Stimulated activated effector memory CD8-positive, alpha-beta T cell treated with anti-CD3 and anti-CD28 coated beads, Interleukin-12 subunit alpha, Interleukin-12 subunit beta, amount 100 ng/mL, for 72 hours (primary cell): ENCODE results near the gene RFTN2.
"Not testable (repeated sequence)": the region's sequence is repeated elsewhere in the genome, so short reads cannot be mapped to it uniquely, and the experiment has no call there.

Source experiments
- ATAC-seq: fragments of 150-1000 bp; cut with Tn5 transposase; 2 replicates; pipeline ENCODE4 v1.10.0; 2021
- DNase-seq, 2 donors: peaks; one replicate each; pipeline ENCODE4 v3.0.0; 2021 to 2022; ENCODE audit warnings: low spot score in 2 of 2
- H3K27ac Mint-ChIP-seq: one replicate; pipeline ENCODE4 v1.8.0; 2022; ENCODE audit warnings: mild to moderate bottlenecking, mixed read lengths
- H3K36me3 Mint-ChIP-seq: one replicate; pipeline ENCODE4 v1.8.0; 2022; ENCODE audit warnings: mild to moderate bottlenecking, mixed read lengths
- H3K4me1 Mint-ChIP-seq: one replicate; pipeline ENCODE4 v1.8.0; 2022; ENCODE audit warnings: mixed read lengths
- H3K4me3 Mint-ChIP-seq: one replicate; pipeline ENCODE4 v1.8.0; 2022; ENCODE audit warnings: mild to moderate bottlenecking, mixed read lengths
- H3K9me3 Mint-ChIP-seq: one replicate; pipeline ENCODE4 v1.8.0; 2022; ENCODE audit warnings: mixed read lengths

Gene RFTN2

DNA sequence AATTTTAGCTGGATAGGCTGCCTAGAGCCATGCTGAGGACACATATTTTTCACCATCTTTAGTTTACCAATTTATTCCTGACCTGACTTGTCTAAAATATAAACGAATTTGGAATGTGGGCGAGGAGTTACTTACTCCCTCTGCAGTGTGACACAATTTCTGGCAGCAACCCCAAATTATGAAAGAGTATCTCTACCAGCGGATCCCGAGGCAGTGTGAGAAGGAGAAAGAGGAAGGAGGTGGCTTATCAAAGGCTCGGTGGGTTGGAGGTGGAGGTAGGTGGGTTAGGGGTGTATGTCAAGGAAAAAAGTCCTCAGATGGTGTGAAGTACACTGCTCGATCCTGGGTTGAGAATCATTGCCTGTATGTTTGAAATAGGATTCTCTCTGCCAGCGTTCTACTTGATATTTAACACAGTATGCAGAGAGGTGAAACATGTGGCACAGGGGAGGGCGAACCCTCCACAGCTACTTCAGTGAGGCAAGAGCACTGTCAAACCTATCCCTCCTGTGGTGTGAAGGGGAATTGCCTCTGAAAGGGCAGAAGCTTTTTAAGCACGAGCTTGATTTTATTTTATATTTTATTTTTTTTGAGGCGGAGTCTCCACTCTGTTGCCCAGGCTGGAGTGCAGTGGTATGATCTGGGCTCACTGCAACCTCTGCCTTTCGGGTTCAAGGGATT, 76.0 kb downstream of the RFTN2 start:
- Mint-ChIP-seq H3K4me3 (no peak overlapping the region), H3K36me3 (no peaks in the 10 kb centered on the region), H3K27ac (no peak overlapping the region), H3K9me3 (no peaks in the 10 kb centered on the region), H3K4me1 (peaks cover 6% of the 10 kb centered on the region)
- ATAC-seq (peak; percentile 74), DNase-seq (no peak)

DNA sequence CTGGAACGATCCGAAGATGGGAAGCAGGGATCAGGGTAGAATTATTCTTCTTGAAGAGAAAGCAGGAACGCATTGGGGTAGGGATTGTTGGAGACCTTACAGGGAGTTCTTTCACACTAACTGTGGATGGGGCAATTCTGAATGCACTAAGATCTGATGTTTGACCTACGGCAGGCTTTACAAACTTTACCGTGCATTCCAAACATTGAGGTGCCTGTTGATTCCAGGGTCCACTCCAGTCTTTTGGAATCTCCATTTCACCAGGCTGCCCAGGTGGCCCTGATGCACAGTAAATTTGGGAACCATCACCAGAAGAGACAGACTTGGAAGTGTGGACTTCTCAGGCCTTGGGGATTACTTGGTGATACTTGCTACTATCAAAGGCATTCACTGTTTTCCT, 76.9 kb downstream of the RFTN2 start:
- Mint-ChIP-seq H3K27ac (no peak overlapping the region), H3K4me1 (peaks cover 6% of the 10 kb centered on the region), H3K36me3 (no peaks in the 10 kb centered on the region), H3K9me3 (no peaks in the 10 kb centered on the region), H3K4me3 (no peak overlapping the region)
- ATAC-seq (no peak), DNase-seq (no peak)

DNA sequence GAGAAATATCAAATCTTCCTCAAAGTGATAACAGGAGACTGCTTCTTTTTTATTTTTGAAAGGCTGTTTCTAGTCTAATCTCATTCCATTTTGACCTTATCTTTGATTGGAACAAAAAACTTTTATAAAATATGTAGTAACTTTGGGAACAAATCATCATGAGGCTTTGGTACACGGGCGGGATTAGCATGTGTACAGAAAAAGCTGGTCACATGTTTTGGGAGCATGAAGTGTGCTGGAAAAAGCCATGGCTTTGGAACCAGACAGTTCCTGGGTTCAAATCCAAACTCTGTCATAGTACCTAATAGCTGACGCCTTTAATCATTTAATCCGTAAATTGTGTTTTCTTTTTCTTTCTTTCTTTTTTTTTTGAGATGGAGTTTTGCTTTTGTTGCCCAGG, 78.2 kb downstream of the RFTN2 start:
- Mint-ChIP-seq H3K9me3 (no peaks in the 10 kb centered on the region), H3K4me3 (no peak overlapping the region), H3K27ac (no peak overlapping the region), H3K36me3 (no peaks in the 10 kb centered on the region), H3K4me1 (peaks cover 6% of the 10 kb centered on the region)
- ATAC-seq (no peak), DNase-seq (no peak)

DNA sequence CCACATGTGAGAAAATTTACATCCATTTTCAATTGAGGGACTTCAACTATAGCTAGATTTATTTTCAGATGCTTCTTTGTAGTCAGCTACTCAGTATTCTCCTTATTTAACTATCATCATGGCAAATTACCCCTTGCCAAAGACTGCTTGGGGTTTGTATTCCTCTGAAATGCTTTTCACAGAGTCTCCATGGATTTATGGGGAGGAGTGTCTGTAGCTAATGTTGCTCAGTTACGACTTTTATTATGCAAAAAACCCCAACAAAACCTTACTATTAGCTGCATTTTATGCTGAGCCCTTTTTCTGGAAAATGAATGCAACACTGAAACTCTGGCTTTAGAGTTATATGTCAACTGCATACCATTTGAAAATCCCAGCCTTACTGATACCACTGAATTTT, 78.6 kb downstream of the RFTN2 start:
- peaks cover 6% of the 10 kb centered on the region for H3K4me1 Mint-ChIP-seq
- DNase-seq (no peak), ATAC-seq (no peak)
- no peaks in the 10 kb centered on the region for H3K9me3 Mint-ChIP-seq
- H3K36me3 Mint-ChIP-seq: no peaks in the 10 kb centered on the region
- H3K4me3 Mint-ChIP-seq: no peak overlapping the region
- H3K27ac Mint-ChIP-seq: no peak overlapping the region

DNA sequence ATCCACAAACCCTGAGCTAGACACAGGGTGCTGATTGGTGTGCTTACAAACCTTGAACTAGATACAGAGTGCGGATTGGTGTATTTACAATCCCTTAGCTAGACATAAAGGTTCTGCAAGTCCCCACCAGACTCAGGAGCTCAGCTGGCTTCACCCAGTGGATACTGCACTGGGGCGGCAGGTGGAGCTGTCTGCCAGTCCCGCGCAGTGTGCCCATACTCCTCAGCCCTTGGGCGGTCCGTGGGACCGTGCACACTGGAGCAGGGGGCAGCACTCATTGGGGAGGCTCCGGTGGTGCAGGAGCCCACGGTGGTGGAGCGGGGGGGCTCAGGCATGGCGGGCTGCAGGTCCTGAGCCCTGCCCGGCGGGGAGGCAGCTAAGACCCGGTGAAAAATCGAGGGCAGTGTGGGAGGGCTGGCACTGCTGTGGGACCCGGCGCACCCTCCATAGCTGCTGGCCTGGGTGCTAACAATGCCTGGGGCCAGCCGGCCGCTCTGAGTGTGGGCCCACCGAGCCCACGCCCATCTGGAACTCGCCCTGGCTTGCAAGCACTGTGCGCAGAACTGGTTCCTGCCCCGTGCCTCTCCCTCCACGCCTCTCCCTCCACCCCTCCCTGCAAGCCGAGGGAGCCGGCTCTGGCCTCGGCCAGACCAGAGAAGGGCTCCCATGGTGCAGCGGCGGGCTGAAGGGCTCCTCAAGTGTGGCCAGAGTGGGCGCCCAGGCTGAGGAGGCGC, 83.9 kb downstream of the RFTN2 start:
- Mint-ChIP-seq H3K27ac (no peak overlapping the region), H3K4me1 (no peaks in the 10 kb centered on the region), H3K36me3 (no peaks in the 10 kb centered on the region), H3K4me3 (no peak overlapping the region), H3K9me3 (no peaks in the 10 kb centered on the region)
- DNase-seq (no peak), ATAC-seq (no peak)

DNA sequence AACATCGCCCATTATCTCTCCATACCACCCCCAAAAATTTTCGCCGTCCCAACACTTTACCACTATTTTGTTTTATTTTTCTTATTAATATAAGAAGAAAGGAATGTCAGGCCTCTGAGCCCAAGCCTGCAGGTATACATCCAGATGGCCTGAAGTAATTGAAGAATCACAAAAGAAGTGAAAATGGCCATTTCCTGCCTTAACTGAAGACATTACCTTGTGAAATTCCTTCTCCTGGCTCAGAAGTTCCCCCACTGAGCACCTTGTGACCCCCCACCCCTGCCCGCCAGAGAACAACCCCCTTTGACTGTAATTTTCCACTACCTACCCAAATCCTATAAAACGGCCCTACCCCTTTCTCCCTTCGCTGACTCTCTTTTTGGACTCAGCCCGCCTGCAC, 88.1 kb downstream of the RFTN2 start:
- not testable (repeated sequence) for DNase-seq, H3K27ac Mint-ChIP-seq, H3K4me3 Mint-ChIP-seq, H3K4me1 Mint-ChIP-seq, H3K36me3 Mint-ChIP-seq, ATAC-seq, H3K9me3 Mint-ChIP-seq

DNA sequence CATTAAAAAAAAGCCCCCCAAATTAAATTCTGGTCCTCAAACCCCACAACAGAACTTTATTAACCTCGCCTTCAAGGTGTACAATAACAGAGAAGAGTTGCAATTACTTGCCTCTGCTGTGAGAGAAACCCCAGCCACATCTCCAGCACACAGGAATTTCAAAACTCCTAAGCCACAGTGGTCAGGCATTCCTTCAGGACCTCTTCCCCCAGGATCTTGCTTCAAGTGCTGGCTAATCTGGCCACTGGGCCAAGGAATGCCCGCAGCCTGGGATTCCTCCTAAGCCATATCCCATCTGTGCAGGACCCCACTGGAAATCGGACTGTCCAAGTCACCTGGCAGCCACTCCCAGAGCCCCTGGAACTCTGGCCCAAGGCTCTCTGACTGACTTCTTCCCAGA, 95.2 kb downstream of the RFTN2 start:
- H3K36me3 Mint-ChIP-seq, H3K4me1 Mint-ChIP-seq, H3K9me3 Mint-ChIP-seq, H3K4me3 Mint-ChIP-seq, DNase-seq, H3K27ac Mint-ChIP-seq, ATAC-seq: not testable (repeated sequence)

DNA sequence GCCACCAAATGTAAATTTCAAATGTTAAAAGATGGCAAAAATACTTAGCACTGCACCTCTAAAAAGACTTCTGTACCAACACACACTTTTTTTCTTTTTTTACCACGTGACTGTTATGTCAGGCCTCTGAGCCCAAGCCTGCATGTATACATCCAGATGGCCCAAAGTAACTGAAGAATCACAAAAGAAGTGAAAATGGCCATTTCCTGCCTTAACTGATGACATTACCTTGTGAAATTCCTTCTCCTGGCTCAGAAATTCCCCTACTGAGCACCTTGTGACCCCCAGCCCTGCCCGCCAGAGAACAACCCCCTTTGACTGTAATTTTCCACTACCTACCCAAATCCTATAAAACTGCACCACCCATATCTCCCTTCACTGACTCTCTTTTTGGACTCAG, 97.1 kb downstream of the RFTN2 start:
- not testable (repeated sequence) for ATAC-seq

DNA sequence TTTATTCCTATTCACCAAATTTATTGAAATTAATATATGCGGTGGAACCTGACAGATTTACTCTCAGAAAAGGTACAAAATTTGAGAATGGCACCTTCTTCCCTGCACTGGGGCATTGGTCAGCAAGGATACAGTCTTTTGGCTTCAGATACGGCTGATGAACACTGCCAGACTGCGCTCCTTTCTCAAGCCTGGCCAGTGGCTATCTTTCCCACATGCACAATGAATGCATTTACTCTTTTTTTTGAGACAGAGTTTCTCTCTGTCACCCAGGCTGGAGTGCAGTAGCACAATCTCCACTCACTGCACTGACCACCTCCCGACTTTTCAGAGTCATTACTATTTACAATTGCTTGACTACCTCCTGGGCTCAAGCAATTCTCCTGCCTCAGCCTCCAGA, 97.9 kb downstream of the RFTN2 start:
- no peak overlapping the region for H3K4me3 Mint-ChIP-seq
- peaks cover 5% of the 10 kb centered on the region for H3K9me3 Mint-ChIP-seq
- H3K27ac Mint-ChIP-seq: no peak overlapping the region
- no peaks in the 10 kb centered on the region for H3K36me3 Mint-ChIP-seq
- DNase-seq (no peak), ATAC-seq (no peak)
- no peaks in the 10 kb centered on the region for H3K4me1 Mint-ChIP-seq

More for the DNA sequence above, 97.1 kb downstream of the RFTN2 start:
- H3K36me3 Mint-ChIP-seq, H3K9me3 Mint-ChIP-seq, H3K27ac Mint-ChIP-seq, DNase-seq, H3K4me3 Mint-ChIP-seq, H3K4me1 Mint-ChIP-seq: not testable (repeated sequence)

DNA sequence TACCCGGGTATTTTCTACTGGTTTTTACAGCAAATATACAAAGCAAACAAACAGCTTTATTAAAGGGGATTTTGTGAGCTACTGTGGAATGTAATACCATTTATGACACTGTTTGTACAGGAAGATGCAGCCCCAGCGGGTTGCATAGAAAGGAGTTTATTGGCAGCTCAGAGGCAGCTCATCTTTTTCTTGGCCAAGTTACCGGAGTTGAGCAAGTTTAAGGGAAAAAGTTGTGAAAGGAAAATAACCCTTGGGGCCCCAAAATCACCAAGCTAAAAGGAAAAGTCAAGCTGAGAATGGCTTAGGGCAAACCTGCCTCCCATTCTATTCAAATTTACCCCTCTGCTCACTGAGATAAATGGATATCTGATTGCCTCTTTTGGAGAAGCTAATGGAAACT, 98.8 kb downstream of the RFTN2 start:
- H3K36me3 Mint-ChIP-seq: no peaks in the 10 kb centered on the region
- H3K4me1 Mint-ChIP-seq: no peaks in the 10 kb centered on the region
- ATAC-seq: no peak
- no peak for DNase-seq
- H3K4me3 Mint-ChIP-seq: no peak overlapping the region
- peaks cover 5% of the 10 kb centered on the region for H3K9me3 Mint-ChIP-seq
- no peak overlapping the region for H3K27ac Mint-ChIP-seq

DNA sequence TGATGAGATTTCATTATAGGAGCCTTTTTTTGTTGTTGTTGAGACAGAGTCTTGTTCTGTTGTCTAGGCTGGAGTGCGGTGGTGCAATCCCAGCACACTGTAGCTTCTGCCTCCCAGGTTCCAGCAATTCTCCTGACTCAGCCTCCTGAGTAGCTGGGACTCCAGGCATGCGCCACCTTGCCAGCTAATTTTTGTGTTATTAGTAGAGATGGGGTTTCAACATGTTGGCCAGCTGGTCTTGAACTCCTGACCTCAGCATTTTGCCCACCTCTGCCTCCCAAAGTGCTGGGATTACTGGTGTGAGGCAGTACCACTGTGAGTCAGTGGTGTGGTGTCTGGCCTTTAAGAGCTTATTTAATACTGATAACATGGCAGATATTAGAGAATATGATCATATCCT, 99.4 kb downstream of the RFTN2 start:
- Mint-ChIP-seq H3K9me3 (peaks cover 5% of the 10 kb centered on the region), H3K4me3 (no peak overlapping the region), H3K36me3 (no peaks in the 10 kb centered on the region), H3K27ac (no peak overlapping the region), H3K4me1 (no peaks in the 10 kb centered on the region)
- ATAC-seq (no peak), DNase-seq (no peak)

DNA sequence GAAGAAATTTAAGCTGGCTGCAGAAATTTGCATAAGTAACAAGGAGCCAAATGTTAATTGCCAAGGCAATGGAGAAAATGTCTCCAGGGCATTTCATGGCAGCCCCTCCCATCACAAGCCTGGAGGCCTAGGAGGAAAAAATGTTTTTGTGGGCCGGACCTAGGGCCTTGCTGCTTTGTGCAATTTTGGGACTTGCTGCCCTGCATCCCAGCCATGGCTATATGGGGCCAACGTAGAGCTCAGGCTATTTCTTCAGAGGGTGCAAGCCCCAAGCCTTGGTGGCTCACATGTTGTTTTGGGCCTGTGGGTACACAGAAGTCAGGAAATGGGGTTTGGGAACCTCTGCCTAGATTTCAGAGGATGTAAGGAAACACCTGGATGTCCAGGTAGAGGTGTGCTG, 101.8 kb downstream of the RFTN2 start:
- Mint-ChIP-seq H3K36me3 (peaks cover 2% of the 10 kb centered on the region), H3K9me3 (peaks cover 5% of the 10 kb centered on the region), H3K4me3 (no peak overlapping the region), H3K27ac (no peak overlapping the region), H3K4me1 (no peaks in the 10 kb centered on the region)
- ATAC-seq (no peak), DNase-seq (no peak)

DNA sequence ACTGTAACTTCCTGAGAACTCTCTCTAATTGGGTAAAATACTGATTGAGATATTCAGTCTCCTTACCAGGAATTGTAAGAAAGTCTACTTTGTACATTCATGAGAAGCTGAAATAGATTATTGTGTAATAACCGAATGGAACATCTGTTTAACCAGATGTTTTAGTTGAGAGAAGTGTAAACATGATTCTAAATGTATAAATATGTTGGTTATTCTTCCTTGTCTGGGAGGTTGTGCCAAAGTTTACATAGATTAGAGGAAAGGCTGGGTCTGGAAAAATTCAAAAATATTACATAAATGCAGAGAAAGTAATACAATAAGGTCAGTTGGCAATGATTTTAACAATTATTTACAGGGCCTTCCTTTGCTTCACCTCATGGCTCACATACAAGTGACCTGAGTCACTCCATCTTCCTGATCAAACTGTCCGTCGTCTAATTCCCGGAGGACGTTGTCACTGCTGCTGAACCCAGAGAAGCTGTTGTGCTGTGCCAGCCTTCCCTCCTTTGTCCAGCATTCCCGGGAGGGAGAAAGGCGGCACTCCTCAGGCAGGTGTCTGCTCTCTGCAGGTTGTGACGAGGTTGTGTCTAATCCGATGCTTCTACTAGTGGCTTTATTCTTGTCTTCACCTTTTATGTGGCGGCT, 103.6 kb downstream of the RFTN2 start:
- no peak for ATAC-seq
- DNase-seq: no peak
- no peaks in the 10 kb centered on the region for H3K4me1 Mint-ChIP-seq
- H3K4me3 Mint-ChIP-seq: no peak overlapping the region
- peaks cover 5% of the 10 kb centered on the region for H3K9me3 Mint-ChIP-seq
- no peak overlapping the region for H3K27ac Mint-ChIP-seq
- peaks cover 10% of the 10 kb centered on the region for H3K36me3 Mint-ChIP-seq

DNA sequence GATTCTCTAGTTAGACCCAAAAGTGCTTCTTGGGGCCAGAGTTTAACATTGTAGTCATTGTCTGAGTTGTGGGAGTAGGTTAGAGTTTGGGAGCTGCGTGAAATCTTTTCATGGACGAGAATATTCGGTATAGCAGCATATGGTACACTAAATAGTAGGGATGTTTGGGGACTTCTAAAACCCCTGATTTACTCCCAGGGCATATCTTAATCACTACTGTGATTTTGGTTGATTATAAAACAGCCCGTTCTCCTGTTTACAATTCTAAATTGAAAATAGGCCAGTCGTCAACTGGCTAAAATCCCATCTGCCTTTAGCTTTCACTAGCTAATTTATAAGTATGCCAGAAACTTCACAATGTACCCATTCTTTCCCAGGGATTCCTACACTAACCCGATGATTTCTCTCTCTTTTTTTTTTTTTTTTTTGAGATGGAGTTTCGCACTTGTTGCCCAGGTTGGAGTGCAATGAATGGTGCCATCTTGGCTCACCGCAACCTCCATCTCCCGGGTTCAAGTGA, 115.2 kb downstream of the RFTN2 start:
- H3K9me3 Mint-ChIP-seq: no peaks in the 10 kb centered on the region
- no peak overlapping the region for H3K27ac Mint-ChIP-seq
- peaks cover 4% of the 10 kb centered on the region for H3K4me1 Mint-ChIP-seq
- H3K4me3 Mint-ChIP-seq: no peak overlapping the region
- DNase-seq: no peak
- ATAC-seq: no peak
- H3K36me3 Mint-ChIP-seq: peaks cover 49% of the 10 kb centered on the region

DNA sequence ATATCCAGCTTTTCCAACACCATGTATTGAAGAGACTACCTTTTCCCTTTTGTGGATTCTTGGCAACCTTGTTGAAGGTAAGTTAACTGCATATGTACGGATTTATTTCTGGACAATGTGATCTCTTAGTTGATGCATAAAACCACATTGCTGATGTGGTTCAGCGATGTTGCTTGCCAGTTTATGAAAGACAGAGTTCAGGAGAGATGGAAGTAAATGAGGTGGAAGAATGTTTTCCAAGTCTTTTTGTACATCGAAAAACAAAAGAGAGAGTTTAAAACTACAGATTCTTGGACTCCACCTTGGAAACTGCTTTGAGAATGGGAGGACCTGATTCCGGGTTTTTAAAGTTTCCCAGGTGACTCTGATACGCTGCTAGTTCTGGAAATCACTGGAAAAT, 115.7 kb downstream of the RFTN2 start:
- ATAC-seq (no peak), DNase-seq (no peak)
- Mint-ChIP-seq H3K9me3 (no peaks in the 10 kb centered on the region), H3K4me3 (no peak overlapping the region), H3K27ac (no peak overlapping the region), H3K36me3 (peaks cover 54% of the 10 kb centered on the region), H3K4me1 (no peaks in the 10 kb centered on the region)

DNA sequence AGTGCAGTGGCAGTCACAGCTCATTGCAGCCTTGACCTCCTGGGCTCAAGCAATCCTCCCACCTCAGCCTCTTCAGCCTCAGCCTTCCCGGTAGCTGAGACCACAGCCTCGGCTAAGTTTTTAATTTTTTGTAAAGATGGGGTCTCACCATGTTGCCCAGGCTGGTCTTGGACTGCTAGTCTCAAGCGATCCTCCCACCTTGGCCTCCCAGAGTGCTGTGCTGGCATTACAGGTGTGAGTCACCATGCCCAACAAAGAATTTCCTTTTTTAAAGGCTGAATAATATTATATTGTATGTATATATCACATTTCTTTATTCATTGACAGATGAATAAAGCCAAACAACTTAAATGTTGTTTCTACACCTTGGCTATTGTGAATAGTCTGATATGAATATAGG, 117.0 kb downstream of the RFTN2 start:
- no peaks in the 10 kb centered on the region for H3K9me3 Mint-ChIP-seq
- ATAC-seq (no peak), DNase-seq (no peak)
- no peak overlapping the region for H3K4me3 Mint-ChIP-seq
- H3K36me3 Mint-ChIP-seq: peaks cover 67% of the 10 kb centered on the region
- H3K27ac Mint-ChIP-seq: no peak overlapping the region
- H3K4me1 Mint-ChIP-seq: no peaks in the 10 kb centered on the region
